IPS-NIHi11 (cell line): ENCODE results near the gene COL6A2.

Source experiments
- DNase-seq: peaks from one replicate; pipeline ENCODE4 v3.0.0; 2012; ENCODE audit warnings: mixed read lengths, low spot score

The COL6A2 gene

DNA sequence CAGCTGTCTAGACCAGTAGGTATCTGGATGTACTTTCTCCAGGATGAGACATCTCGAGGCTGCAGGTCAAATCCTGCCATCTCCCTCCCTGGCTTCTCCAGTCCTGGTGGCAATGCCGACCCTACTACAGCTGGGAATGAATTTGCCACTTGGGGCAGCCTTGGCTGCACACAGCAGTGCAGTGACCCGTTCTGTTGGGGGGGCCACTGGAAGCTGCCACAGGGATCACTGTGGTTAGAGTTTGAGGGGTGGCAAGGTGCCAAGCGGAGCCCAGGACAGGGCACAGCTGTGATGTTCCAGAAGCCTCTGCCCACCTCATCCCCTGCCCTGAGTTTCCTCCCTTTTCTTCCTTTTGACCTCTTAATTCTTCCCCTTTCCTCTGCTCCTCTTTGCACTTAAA, 17.1 kb downstream of the COL6A2 start:
- no peak for DNase-seq

- DNase-seq: no peak
Observed at GRCh38 chr21:46115441-46116188, 17.7 kb downstream of the COL6A2 start.

- peak; percentile 26 for DNase-seq
Observed at GRCh38 chr21:46116189-46116775, 18.4 kb downstream of the COL6A2 start.

DNA sequence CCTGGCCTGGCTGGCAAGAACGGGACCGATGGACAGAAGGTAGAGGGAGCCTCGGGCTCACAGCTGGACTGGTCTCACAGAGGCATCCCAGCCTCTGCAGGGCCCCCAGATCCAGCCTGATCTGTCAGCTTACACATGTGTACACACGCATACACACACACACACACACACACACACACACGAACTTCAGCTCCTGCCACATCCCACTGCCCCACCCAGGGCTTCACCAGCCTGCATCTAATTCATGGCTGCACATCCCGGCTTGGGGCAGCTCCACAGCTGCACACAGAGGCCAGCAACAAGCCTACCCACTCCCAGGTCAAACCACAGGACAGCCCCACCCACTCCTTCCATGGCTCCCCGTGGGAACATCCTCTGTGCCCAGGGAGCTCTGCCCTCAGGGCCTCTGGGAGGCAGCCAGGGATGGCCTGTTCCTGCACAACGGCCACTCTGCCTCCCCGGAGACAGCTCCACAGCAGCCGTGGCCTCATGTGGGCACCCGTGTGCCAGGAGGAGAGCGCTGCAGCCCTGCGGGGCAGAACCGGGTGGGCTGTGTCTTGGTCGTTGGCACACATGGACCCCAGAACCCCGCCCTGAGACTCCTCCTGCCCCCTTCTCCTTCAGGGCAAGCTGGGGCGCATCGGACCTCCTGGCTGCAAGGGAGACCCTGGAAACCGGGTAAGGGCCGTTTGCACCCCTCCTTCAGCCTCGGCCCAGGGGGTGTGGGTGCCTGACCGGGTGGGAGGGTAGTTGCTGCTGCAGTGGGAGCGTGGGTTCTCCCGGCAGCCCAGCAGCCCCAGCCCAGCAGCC, 19.1 kb downstream of the COL6A2 start:
- DNase-seq: peak; percentile 13

- peak; percentile 18 for DNase-seq
Observed at GRCh38 chr21:46117586-46118315, 19.8 kb downstream of the COL6A2 start.

DNA sequence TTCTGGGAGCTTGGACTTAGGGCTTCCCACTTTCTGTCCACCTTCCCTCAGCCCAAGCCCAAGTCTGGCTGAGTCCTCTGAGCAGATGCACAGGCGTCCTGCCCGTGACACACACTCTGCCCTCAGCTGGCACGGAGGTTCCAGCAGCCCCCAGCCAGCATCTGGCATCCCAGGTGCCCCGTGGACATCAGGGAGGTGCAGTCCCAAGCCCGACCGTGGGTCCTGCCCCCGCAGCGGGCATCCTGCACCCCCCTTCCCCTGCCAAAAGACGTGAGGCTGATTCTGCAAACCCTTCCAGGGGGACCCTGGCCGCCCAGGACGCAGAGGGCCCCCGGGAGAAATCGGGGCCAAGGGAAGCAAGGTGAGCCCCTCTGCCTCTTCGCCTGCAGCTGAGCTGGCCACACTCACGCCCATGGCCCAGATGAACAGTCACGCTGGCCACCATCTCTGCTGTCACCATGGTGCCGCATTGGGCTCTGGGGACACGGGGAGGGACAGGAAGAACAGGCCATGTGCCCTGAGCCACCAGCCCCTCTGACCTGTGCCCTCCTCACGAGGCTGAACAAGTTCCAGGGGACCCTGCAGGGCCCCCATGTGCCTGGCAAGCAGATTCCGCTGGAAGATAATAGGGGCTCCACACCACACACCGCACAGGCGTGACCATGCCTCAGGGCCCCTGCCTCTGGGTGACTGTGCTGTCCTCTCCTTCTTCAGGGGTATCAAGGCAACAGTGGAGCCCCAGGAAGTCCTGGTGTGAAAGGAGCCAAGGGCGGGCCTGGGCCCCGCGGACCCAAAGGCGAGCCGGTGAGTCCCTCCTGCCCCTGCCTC, 20.6 kb downstream of the COL6A2 start:
- peak; percentile 20 for DNase-seq

GRCh38 chr21:46119144-46119636, 21.3 kb downstream of the COL6A2 start:
- DNase-seq: no peak

DNA sequence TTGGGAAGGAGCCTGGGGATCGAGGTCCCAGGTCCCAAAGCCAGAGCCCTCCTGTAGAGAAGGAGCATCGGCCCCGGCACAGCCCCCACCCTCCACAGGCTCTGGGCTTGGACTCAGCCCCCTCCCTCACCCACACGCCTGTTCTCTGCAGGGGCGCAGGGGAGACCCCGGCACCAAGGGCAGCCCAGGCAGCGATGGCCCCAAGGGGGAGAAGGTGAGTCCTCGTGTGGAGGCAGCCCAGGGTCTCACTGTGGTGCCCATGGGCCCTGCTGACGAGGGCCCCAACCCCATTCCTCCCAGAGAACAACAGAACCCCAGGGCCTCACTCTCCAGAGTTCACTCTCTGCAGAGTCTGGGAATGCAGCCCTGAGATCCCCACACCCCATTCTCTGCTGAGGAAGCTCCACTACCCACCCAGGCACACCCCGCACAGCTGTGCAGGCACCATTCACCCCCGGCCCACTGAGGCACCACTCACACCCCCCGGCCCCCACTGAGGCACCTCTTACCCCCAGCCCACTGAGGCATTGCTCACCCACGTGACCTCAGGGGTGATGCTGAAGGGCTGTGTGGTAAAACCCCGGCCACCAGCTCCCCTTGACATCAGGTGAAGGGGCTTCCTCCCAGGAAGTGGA, 21.8 kb downstream of the COL6A2 start:
- no peak for DNase-seq

- peak; percentile 16 for DNase-seq
Observed at GRCh38 chr21:46120301-46121285, 22.7 kb downstream of the COL6A2 start.

DNA sequence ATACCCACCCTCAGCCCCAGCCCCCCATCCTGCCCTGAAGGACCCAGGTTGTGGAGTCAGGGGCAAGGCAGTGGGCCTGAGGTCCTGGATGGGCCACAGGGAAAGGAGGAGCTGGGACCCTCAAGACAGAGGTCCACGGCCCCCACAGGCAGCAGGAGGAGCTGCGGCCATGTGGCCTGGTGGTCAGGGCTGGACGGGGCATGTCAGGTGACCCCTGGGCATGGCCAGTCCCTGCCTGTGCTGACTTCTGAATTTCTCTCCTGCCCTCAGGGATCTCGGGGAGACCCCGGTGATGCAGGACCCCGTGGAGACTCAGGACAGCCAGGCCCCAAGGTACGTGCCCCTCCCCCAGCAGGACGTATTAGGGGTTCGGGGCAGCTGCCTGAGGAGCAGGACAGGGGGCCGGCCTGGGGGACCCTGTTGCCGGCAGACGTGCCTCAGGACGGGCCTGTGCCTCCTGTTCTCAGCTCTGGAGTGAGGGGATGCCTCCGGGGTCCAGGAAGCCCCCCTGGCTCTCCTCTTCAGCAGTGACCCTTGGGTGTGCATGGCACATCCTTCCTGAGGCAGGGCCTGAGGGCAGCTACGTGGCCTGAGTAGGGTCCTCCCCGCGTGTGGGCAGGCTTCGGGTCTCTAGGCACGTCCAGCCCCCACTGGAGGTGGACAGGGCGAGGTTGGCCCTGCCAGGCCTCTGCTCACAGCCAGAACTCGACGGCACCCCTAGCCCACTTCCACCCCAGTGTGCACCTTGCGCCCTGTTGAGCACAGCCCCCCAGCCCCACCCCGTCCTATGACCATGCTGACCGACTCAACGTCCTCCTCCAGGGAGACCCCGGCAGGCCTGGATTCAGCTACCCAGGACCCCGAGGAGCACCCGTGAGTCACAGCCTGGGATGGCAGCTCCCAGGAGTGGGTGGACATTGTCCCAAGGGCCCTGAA, 23.6 kb downstream of the COL6A2 start:
- no peak for DNase-seq

GRCh38 chr21:46122237-46122671, 24.3 kb downstream of the COL6A2 start:
- no peak for DNase-seq

DNA sequence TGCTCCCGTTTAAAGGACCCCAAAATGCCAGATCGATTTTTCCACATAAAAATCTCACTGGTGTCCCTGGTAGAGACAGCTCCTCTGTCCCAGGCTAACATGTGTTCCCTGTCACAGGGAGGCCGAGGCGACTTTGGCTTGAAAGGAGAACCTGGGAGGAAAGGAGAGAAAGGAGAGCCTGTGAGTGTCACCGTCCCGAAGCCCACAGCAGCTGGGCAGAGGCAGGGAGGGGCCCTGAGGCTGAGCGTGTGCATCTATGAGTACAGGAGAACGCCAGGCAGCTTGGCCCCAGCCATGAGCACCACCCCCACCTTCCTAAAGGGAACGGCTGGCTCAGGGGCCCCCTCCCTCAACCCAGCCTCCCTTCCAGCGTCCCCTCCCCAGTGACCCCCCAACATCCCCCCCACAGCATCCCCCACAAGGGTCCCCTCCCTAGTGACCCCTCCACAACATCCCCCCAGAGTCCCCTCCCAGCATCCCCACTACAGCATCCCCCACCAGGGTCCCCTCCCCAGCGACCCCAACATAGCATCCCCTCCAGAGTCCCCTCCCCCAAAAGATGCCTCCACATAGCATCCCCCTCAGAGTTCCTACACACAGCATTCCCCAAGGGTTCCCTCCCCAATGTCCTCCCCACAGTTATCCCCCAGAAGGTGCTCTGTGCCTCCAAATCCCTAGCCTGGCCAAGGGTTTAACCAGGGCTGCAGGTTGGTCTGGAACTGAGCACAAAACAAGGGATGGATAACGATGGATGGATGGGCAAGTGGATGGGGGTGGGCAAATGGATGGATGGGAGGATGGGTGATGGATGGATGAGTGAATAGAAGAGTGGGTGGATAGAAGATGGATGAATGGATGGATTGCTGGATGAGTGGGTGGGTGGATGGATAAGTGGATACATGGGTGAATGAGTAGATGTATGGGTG, 25.1 kb downstream of the COL6A2 start:
- no peak for DNase-seq

- no peak for DNase-seq
Observed at GRCh38 chr21:46124083-46124925, 26.4 kb downstream of the COL6A2 start.

DNA sequence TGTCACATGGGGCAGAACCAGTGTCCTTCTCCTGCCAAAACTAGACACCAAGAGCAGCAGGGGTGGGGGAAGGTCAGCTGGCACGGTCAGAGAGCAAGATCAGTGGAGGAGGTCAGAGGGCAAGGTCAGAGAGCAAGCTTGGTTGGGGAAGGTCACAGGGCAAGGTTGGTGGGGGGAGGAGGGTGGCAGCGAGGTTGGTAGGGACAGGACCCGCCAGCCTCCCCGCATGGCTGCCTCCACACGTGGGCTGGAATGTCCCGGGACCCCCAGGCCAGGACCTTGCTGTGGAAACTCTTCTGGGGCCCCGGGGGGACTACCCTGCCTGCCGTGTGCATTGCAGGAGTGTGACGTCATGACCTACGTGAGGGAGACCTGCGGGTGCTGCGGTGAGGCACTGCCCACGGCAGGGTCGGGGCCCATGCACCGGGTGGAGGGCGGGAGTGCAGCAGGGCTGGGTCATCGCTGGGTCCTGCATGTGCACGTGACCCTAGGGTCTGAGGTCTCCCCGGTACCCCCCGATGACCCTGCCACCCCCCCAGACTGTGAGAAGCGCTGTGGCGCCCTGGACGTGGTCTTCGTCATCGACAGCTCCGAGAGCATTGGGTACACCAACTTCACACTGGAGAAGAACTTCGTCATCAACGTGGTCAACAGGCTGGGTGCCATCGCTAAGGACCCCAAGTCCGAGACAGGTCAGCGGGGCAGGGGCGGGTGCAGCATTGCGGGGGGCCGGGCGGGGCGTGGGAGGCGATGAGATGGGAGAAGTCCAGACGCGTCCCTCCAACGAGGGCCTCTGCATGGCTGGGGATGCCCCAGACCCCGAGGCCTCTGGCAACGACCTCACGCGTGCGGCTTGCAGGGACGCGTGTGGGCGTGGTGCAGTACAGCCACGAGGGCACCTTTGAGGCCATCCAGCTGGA, 27.3 kb downstream of the COL6A2 start:
- peak; percentile 10 for DNase-seq

- DNase-seq: peak; percentile 12
Observed at GRCh38 chr21:46125846-46126301, 28.0 kb downstream of the COL6A2 start.
